ENCODE data around the gene ZNF335. TPM values are rescaled to one million over a fixed set of nuclear protein-coding genes. Genes with fewer than 3 reads are reported as not detected.
A peak's percentile ranks its signal among the peaks of the same experiment; 100 is the strongest.

The ZNF335 gene
- total and polyA plus RNA-seq, 2 of the 13 experiments (the other 11 are each of a cell fraction or from before 2014, with no cell fraction given): 9.7 to 13.7 TPM

DNA sequence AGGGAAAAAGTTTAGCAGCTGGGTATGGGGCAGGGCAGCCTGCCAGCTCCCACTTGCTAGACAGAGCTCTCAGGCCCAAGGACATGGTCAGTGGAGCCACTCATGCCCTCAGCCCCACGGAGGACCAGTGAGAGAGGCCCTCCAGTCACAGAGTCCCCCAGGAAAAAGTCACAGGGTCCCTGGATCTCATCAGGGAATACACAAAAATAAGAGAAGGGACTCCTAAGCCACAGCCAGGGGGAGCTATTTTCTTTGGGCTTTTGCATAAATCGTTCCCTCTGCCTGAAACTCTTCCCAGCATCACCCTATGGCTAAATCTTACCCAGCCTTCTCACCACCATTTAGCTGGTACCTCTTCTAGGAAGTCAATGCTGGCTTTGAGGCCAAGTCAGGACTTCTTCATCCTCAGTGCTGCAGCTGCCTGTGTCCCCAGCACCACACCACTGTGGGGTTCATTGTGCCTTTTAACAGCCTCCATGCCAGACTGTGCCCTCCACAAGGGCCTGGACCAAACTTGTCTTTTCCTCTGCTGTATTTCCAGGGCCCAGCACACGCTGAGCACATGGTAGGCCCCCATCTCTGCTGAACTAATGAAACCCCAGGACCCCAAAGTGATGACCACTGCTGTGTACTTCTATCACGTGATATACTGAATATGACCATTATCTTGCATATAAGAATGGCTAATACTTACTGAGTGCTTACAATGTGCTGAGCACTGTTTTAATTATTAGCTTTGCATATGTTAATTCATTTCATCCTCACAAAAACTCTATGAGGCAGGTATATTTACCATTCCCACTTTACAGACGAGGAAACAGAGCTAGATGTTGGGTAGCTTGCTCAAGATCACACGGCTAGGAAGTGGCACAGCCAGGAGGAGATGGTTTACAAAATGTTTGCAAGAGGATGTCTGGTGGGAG lies 2.0 kb downstream of the ZNF335 start (continued):
- TF ChIP-seq, protein P1, sequence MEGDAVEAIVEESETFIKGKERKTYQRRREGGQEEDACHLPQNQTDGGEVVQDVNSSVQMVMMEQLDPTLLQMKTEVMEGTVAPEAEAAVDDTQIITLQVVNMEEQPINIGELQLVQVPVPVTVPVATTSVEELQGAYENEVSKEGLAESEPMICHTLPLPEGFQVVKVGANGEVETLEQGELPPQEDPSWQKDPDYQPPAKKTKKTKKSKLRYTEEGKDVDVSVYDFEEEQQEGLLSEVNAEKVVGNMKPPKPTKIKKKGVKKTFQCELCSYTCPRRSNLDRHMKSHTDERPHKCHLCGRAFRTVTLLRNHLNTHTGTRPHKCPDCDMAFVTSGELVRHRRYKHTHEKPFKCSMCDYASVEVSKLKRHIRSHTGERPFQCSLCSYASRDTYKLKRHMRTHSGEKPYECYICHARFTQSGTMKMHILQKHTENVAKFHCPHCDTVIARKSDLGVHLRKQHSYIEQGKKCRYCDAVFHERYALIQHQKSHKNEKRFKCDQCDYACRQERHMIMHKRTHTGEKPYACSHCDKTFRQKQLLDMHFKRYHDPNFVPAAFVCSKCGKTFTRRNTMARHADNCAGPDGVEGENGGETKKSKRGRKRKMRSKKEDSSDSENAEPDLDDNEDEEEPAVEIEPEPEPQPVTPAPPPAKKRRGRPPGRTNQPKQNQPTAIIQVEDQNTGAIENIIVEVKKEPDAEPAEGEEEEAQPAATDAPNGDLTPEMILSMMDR (CRISPR knock-in tag; IDR thresholded peaks at IDR 0.05): peak; percentile 73
- no peak for TF ChIP-seq HIVEP1 (CRISPR knock-in tag; IDR thresholded peaks at IDR 0.05)
- TF ChIP-seq, protein P2, sequence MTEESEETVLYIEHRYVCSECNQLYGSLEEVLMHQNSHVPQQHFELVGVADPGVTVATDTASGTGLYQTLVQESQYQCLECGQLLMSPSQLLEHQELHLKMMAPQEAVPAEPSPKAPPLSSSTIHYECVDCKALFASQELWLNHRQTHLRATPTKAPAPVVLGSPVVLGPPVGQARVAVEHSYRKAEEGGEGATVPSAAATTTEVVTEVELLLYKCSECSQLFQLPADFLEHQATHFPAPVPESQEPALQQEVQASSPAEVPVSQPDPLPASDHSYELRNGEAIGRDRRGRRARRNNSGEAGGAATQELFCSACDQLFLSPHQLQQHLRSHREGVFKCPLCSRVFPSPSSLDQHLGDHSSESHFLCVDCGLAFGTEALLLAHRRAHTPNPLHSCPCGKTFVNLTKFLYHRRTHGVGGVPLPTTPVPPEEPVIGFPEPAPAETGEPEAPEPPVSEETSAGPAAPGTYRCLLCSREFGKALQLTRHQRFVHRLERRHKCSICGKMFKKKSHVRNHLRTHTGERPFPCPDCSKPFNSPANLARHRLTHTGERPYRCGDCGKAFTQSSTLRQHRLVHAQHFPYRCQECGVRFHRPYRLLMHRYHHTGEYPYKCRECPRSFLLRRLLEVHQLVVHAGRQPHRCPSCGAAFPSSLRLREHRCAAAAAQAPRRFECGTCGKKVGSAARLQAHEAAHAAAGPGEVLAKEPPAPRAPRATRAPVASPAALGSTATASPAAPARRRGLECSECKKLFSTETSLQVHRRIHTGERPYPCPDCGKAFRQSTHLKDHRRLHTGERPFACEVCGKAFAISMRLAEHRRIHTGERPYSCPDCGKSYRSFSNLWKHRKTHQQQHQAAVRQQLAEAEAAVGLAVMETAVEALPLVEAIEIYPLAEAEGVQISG (CRISPR knock-in tag; IDR thresholded peaks at IDR 0.05): peak; percentile 69; the same call in 1 of the 2 replicates
- no peak for TF ChIP-seq ZNF260 (CRISPR knock-in tag; IDR thresholded peaks at IDR 0.05; ENCODE audit: borderline replicate concordance, low read depth)
- TF ChIP-seq, protein P3, sequence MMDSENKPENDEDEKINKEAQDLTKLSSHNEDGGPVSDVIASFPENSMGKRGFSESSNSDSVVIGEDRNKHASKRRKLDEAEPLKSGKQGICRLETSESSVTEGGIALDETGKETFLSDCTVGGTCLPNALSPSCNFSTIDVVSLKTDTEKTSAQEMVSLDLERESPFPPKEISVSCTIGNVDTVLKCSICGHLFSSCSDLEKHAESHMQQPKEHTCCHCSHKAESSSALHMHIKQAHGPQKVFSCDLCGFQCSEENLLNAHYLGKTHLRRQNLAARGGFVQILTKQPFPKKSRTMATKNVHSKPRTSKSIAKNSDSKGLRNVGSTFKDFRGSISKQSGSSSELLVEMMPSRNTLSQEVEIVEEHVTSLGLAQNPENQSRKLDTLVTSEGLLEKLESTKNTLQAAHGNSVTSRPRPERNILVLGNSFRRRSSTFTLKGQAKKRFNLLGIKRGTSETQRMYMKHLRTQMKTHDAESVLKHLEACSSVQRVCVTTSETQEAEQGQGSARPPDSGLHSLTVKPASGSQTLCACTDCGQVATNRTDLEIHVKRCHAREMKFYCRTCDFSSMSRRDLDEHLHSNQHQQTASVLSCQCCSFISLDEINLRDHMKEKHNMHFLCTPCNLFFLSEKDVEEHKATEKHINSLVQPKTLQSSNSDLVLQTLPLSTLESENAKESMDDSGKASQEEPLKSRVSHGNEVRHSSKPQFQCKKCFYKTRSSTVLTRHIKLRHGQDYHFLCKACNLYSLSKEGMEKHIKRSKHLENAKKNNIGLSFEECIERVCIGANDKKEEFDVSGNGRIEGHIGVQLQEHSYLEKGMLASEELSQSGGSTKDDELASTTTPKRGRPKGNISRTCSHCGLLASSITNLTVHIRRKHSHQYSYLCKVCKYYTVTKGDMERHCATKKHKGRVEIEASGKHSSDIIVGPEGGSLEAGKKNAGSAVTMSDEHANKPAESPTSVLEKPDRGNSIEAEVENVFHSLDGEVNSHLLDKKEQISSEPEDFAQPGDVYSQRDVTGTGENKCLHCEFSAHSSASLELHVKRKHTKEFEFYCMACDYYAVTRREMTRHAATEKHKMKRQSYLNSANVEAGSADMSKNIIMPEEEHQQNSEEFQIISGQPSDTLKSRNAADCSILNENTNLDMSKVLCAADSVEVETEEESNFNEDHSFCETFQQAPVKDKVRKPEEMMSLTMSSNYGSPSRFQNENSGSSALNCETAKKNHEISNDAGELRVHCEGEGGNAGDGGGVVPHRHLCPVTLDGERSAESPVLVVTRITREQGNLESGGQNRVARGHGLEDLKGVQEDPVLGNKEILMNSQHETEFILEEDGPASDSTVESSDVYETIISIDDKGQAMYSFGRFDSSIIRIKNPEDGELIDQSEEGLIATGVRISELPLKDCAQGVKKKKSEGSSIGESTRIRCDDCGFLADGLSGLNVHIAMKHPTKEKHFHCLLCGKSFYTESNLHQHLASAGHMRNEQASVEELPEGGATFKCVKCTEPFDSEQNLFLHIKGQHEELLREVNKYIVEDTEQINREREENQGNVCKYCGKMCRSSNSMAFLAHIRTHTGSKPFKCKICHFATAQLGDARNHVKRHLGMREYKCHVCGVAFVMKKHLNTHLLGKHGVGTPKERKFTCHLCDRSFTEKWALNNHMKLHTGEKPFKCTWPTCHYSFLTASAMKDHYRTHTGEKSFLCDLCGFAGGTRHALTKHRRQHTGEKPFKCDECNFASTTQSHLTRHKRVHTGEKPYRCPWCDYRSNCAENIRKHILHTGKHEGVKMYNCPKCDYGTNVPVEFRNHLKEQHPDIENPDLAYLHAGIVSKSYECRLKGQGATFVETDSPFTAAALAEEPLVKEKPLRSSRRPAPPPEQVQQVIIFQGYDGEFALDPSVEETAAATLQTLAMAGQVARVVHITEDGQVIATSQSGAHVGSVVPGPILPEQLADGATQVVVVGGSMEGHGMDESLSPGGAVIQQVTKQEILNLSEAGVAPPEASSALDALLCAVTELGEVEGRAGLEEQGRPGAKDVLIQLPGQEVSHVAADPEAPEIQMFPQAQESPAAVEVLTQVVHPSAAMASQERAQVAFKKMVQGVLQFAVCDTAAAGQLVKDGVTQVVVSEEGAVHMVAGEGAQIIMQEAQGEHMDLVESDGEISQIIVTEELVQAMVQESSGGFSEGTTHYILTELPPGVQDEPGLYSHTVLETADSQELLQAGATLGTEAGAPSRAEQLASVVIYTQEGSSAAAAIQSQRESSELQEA (CRISPR knock-in tag; IDR thresholded peaks at IDR 0.05; ENCODE audit: not compliant biosample characterization): peak; percentile 25
- TF ChIP-seq, protein P4, sequence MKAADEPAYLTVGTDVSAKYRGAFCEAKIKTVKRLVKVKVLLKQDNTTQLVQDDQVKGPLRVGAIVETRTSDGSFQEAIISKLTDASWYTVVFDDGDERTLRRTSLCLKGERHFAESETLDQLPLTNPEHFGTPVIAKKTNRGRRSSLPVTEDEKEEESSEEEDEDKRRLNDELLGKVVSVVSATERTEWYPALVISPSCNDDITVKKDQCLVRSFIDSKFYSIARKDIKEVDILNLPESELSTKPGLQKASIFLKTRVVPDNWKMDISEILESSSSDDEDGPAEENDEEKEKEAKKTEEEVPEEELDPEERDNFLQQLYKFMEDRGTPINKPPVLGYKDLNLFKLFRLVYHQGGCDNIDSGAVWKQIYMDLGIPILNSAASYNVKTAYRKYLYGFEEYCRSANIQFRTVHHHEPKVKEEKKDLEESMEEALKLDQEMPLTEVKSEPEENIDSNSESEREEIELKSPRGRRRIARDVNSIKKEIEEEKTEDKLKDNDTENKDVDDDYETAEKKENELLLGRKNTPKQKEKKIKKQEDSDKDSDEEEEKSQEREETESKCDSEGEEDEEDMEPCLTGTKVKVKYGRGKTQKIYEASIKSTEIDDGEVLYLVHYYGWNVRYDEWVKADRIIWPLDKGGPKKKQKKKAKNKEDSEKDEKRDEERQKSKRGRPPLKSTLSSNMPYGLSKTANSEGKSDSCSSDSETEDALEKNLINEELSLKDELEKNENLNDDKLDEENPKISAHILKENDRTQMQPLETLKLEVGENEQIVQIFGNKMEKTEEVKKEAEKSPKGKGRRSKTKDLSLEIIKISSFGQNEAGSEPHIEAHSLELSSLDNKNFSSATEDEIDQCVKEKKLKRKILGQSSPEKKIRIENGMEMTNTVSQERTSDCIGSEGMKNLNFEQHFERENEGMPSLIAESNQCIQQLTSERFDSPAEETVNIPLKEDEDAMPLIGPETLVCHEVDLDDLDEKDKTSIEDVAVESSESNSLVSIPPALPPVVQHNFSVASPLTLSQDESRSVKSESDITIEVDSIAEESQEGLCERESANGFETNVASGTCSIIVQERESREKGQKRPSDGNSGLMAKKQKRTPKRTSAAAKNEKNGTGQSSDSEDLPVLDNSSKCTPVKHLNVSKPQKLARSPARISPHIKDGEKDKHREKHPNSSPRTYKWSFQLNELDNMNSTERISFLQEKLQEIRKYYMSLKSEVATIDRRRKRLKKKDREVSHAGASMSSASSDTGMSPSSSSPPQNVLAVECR (CRISPR knock-in tag; IDR thresholded peaks at IDR 0.05; ENCODE audit: borderline replicate concordance): peak; percentile 32; the same call in 1 of the 2 replicates
- no peak for TF ChIP-seq MLLT10 (CRISPR knock-in tag; IDR thresholded peaks at IDR 0.05)
- TF ChIP-seq ZNF143 (CRISPR knock-in tag; IDR thresholded peaks at IDR 0.05): no peak; the same call in 1 of the 2 replicates
- TF ChIP-seq HNRNPUL1 (IDR thresholded peaks at IDR 0.05; ENCODE audit: low read depth, low read length): no peak
- no peak for TF ChIP-seq ZSCAN9 (CRISPR knock-in tag; IDR thresholded peaks at IDR 0.05; ENCODE audit: borderline replicate concordance)

All from HepG2 (cell line).